Heart right ventricle (tissue), 16 donors: ENCODE measurements around the gene CLNS1A. TPM values are rescaled to one million over a fixed set of nuclear protein-coding genes. Genes with fewer than 3 reads are reported as not detected.

ENCODE experiments used
- ATAC-seq, 8 donors: fragments of 200-7000 bp; cut with Tn5 transposase; one replicate each; pipeline ENCODE4 v1.9.1; 2020; ENCODE audit warnings: mild to moderate bottlenecking in 8 of 8, moderate library complexity in 8 of 8, moderate number of reproducible peaks in 1 of 8
- DNase-seq, 2 donors: peaks; one replicate each; pipeline ENCODE4 v3.0.0-alpha.2; 2020
- H3K27ac ChIP-seq, 10 donors: fragments of 200-600 bp; sonication (generic) in 2 of 10; one replicate each; pipeline versions ENCODE4 v1.5.0 to v1.8.0; 2020 to 2022; ENCODE audit warnings: mild to moderate bottlenecking in 3 of 10
- H3K27me3 ChIP-seq, 7 donors: fragments of 200-600 bp; one replicate each; pipeline ENCODE4 v1.8.0; 2021 to 2022; ENCODE audit warnings: mild to moderate bottlenecking in 2 of 7
- H3K36me3 ChIP-seq, 9 donors: fragments of 200-600 bp; sonication (generic) in 1 of 9; one replicate each; pipeline versions ENCODE4 v1.5.0 to v1.8.0; 2020 to 2022; ENCODE audit warnings: mild to moderate bottlenecking in 2 of 9
- H3K4me1 ChIP-seq, 9 donors: fragments of 200-600 bp; sonication (generic) in 1 of 9; one replicate each; pipeline versions ENCODE4 v1.5.0 to v1.8.0; 2020 to 2022; ENCODE audit warnings: mild to moderate bottlenecking in 4 of 9
- H3K4me3 ChIP-seq, 10 donors: fragments of 200-600 bp; sonication (generic) in 2 of 10; one replicate each; pipeline versions ENCODE4 v1.5.0 to v1.8.0; 2020 to 2022; ENCODE audit warnings: mild to moderate bottlenecking in 7 of 10, moderate library complexity in 2 of 10
- H3K9me3 ChIP-seq, 11 donors: fragments of 200-600 bp in 10 of 11; sonication (generic) in 2 of 11; one replicate each; pipeline versions ENCODE4 v1.5.0 to v1.8.0; 2013 to 2022; ENCODE audit warnings: mild to moderate bottlenecking in 2 of 11, control low read depth in 1 of 11, moderate library complexity in 1 of 11
- CTCF ChIP-seq, 9 donors: fragments of 200-600 bp; sonication (generic) in 2 of 9; IDR thresholded peaks; one replicate each; pipeline versions ENCODE4 v1.5.0 to v1.8.0; 2021 to 2022; ENCODE audit warnings: antibody characterized with exemption in 9 of 9, mild to moderate bottlenecking in 5 of 9, moderate library complexity in 1 of 9
- WGBS, 2 donors: extraction: QIAGEN DNeasy Blood & Tissue Kit; methylation state at CpG; one replicate each; pipeline ENCODE4 v1.1.7; 2013; ENCODE audit warnings: inconsistent platforms in 1 of 2; 5-methylcytosine and 5-hydroxymethylcytosine counted together
- intact Hi-C, 10 donors: fragments of 100-400 bp; cut with DNase I; formaldehyde crosslinking; loops; one replicate each; pipeline versions ENCODE4 v1.11.1 to v1.14.2; 2022
- polyA plus RNA-seq, 2 donors: library from polyadenylated mRNA; stranded (reverse); fragments of 200-250 nt; gene quantifications; one replicate each; pipeline ENCODE4 v1.2.3, GENCODE V29; 2013
- total RNA-seq, 10 donors: library from RNA; stranded (reverse); fragmentation: NEBNext Ultra II Directional in 3 of 10; extraction: Animal tissue kit (Norgen Biotek cat#: 25700) in 3 of 10; gene quantifications; one replicate each; pipeline versions ENCODE4 v1.2.1 to v1.2.4, GENCODE V29; 2021 to 2023
- donor health status: Arrhythmogenic right ventricular cardiomyopathy.
- donor health status: ischemic (EF 13 %, LVEDD 7.1; RV severe dilation, severe dysfunction).
- donor health status: healthy with polysubstance abuse.
- donor health status: DM: no; HTN: yes; CAD: no.
- donor health status: DM: no; HTN: no; CAD: no.
- donor health status: ischemic (EF 25% LVEDD 6.9; RV normal size, moderate dysfunction).
- donor health status: ischemic (EF 25% LVEDD 5.7; RV mildly dilated, moderate dysfunction).
- donor health status: healthy.
- donor health status: DM: yes; HTN: yes; CAD: no.
- donor health status: Ischemic cardiomyopathy.
- donor health status: ischemic (EF 35%, LVEDD 5.7; RV mildly dilated, moderate dysfunction).
- donor health status: nonischemic (EF 11% LVEDD 7.7; RV severe dilation, severe dysfunction).
- donor health status: DM: yes; HTN: yes; CAD: no.
- donor health status: PGD.
- donor health status: ischemic (EF 29% LVEDD 5.4; RV normal size, mild dysfunction).
- donor health status: nonischemic (EF 23%, LVEDD 6.1; RV moderate dilation, normal function).

Gene CLNS1A
- total and polyA plus RNA-seq, 12 donors: 33.0 to 85.9 (median 75.8) TPM

DNA sequence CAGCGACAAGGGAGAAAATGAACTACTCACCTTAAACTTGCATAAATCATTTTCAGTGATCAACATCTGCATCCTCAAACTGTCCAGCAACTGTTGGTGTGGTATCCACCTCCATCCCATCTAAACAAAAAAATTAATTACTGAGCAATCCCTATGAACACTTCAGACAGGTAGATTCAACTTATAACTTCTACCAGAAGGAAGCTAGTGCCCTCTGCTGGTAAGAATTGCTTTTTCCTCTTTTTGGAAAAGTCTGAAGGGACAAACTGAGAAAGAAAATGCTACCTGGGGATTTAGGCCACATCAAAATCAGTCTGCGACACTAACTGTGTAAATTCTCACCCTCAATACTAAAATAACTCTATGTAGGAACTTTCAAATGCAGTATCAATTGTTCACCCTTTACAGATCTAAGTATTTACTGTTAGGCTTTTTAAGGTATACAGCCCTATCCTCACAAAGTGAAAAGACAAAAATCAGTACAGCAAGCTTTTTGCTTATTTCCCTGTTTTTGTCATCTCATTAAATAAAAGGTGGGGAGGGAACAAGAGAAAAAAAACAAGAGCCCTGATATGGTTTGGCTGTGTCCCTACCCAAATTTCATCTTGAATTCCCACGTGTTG lies 17.9 kb downstream of the CLNS1A start:
- 92 to 93% methylated on average over 3 of the region's 3 CpGs for WGBS, 2 donors

DNA sequence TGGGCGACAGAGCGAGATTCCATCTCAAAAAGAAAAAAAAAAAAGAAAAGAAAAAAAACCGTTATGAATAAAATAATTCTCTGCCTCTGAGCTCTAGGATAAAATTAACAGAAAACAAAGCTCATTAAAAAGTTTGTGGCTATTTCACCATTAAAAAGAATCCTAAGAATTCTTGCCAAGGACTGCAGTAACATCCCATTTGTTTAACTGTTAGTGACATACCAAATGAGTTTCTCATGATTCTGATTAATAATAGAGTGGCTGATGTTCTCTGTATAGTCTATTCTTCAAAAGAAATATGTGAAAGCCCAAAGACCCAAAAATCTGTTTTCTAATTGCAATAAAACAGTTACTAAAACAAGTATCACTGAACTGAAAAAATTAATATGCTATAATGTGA lies 19.7 kb downstream of the CLNS1A start:
- H3K4me3 ChIP-seq: no peak overlapping the region
- H3K27ac ChIP-seq: no peak overlapping the region
- peaks cover 0 to 94% (median 45%) of the 10 kb centered on the region in 9 donors for H3K36me3 ChIP-seq
- no peak for ATAC-seq
- no peaks in the 10 kb centered on the region for H3K27me3 ChIP-seq
- H3K9me3 ChIP-seq: no peaks in the 10 kb centered on the region
- H3K4me1 ChIP-seq: no peaks in the 10 kb centered on the region
- no peak for TF ChIP-seq CTCF (IDR thresholded peaks at IDR 0.05)
- DNase-seq: no peak
- intact Hi-C loops: no loop called here
- 85 to 87% methylated on average over 3 of the region's 3 CpGs for WGBS, 2 donors

More for the DNA sequence above, 17.9 kb downstream of the CLNS1A start:
- TF ChIP-seq CTCF (IDR thresholded peaks at IDR 0.05): peak; percentile 40 to 75 (median 71)
- Histone ChIP-seq H3K4me1 (no peaks in the 10 kb centered on the region), H3K36me3 (peaks cover 0 to 96% (median 54%) of the 10 kb centered on the region in 9 donors), H3K4me3 (no peak overlapping the region), H3K9me3 (no peaks in the 10 kb centered on the region), H3K27ac (no peak overlapping the region), H3K27me3 (no peaks in the 10 kb centered on the region)
- intact Hi-C loops: no loop called here
- DNase-seq: no peak
- no peak for ATAC-seq

DNA sequence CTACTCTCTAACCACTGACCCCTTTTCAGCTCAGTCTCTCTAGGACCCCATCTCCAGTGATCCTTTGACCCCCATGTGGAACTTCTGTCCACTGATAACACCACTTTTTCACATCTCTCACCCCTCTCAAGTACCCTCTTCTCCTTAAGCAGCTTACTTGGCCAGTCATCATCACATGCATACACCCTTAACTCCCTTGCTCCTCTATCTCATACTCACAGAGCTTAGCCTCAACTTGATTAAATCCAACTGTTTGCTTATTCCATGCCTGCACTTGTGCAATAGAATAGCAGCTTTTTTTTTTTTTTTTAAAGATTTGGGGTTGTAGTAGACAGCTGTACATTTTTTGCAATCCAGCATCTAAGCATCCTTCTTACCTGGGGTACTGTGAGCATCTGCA lies 25.7 kb downstream of the CLNS1A start:
- intact Hi-C loops: no loop called here
- no peak for TF ChIP-seq CTCF (IDR thresholded peaks at IDR 0.05)
- no peaks in the 10 kb centered on the region for H3K9me3 ChIP-seq
- ATAC-seq (no peak), DNase-seq (no peak)
- H3K4me3 ChIP-seq: no peak overlapping the region
- no peak overlapping the region for H3K27ac ChIP-seq
- H3K36me3 ChIP-seq: peaks cover 0 to 96% (median 10%) of the 10 kb centered on the region in 9 donors
- H3K27me3 ChIP-seq: no peaks in the 10 kb centered on the region
- H3K4me1 ChIP-seq: no peaks in the 10 kb centered on the region

- intact Hi-C loops: no loop called here
- no peaks in the 10 kb centered on the region for H3K9me3 ChIP-seq
- DNase-seq: no peak
- no peak overlapping the region for H3K4me3 ChIP-seq
- no peaks in the 10 kb centered on the region for H3K4me1 ChIP-seq
- no peak for TF ChIP-seq CTCF (IDR thresholded peaks at IDR 0.05)
- no peak for ATAC-seq
- no peaks in the 10 kb centered on the region for H3K27me3 ChIP-seq
- WGBS, 2 donors: 40 to 49% methylated on average over 1 of the region's 1 CpG
- H3K27ac ChIP-seq: no peak overlapping the region
- H3K36me3 ChIP-seq: peaks cover 0 to 87% (median 0%) of the 10 kb centered on the region in 9 donors
These were observed 28.4 kb downstream of the CLNS1A start for GRCh38 chr11:77609234-77609633.
